KOPT-K1 (cell line): Measurements from ENCODE around the gene RNLS.

Experiments
- H3K27ac ChIP-seq: fragments of 200-600 bp; sonication (generic); 2 replicates; pipeline ENCODE4 v1.5.1; 2016; ENCODE audit warnings: antibody characterized with exemption, mild to moderate bottlenecking, low read depth, low read length; ENCODE audit not compliant: poor library complexity, severe bottlenecking
- H3K36me3 ChIP-seq: fragments of 200-600 bp; sonication (generic); 2 replicates; pipeline ENCODE4 v1.5.1; 2017; ENCODE audit warnings: antibody characterized with exemption, mild to moderate bottlenecking, low read length, moderate library complexity; ENCODE audit not compliant: insufficient read depth
- H3K9me3 ChIP-seq: fragments of 200-600 bp; sonication (generic); 2 replicates; pipeline ENCODE4 v1.5.1; 2017; ENCODE audit warnings: antibody characterized with exemption, low read length, mild to moderate bottlenecking; ENCODE audit not compliant: insufficient read depth, poor library complexity, severe bottlenecking

RNLS gene

DNA sequence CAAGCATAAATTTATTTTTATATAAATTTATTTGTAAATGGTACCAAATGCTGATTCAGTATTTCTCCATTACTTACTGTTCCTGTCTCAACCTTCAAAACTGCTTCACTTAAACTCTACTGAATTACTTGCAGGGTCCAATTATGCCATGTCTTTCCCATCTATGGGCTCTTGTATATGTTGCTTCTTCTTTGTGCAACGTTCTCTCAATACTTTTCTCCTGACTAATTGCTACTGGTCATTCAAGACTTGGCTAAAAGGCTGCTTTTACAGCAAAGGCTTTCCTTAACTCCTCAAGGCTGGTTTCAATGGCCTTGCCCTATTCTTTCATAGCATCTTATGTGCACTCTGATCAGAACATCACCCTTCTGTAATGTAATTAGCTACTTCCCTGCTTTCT is 67.9 kb downstream of the RNLS start:
- H3K27ac ChIP-seq = no peak overlapping the region
- H3K36me3 ChIP-seq = no peaks in the 10 kb centered on the region

DNA sequence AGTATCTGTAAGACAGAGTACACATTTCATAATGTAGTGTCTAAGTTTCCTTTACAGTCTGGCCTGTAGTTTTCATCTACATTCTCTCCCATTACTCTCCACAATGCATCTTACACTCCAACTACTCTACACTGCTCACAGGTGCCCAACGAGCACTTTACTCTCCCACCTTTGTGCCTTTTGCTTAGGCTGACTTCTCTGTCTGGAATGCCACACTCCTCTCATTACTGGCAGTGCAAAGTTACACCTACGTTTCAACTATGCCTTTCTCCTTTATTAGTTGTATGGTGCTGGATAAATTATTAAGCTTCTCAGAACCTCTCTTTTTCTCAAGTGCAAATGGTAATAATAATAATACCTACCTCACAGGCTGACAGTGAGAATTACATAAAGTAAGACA is 70.5 kb downstream of the RNLS start:
- no peak overlapping the region for H3K27ac ChIP-seq
- no peaks in the 10 kb centered on the region for H3K36me3 ChIP-seq
- peaks cover 11% of the 10 kb centered on the region for H3K9me3 ChIP-seq

More for the DNA sequence above, 67.9 kb downstream of the RNLS start:
- H3K9me3 ChIP-seq = peaks cover 11% of the 10 kb centered on the region

DNA sequence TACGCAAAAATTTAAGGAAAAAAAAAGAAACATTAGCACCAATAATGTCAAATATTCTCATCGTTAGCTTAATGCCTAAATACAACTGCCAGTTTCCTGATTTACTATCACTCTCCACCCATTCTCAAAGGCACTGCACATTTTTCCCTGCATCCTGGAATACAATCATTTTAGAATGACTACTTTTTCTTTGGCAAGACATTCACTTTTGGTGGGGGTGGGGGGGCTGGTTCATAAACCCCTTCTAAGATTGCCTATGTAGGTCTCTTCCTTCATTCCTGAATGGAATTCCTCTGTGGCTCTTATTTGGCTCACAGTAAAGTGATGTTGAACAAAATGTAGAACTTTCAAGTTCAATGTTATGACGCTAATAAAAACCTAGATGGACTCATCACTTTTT is 74.3 kb downstream of the RNLS start:
- H3K36me3 ChIP-seq = no peaks in the 10 kb centered on the region
- H3K9me3 ChIP-seq = no peaks in the 10 kb centered on the region
- H3K27ac ChIP-seq = no peak overlapping the region

DNA sequence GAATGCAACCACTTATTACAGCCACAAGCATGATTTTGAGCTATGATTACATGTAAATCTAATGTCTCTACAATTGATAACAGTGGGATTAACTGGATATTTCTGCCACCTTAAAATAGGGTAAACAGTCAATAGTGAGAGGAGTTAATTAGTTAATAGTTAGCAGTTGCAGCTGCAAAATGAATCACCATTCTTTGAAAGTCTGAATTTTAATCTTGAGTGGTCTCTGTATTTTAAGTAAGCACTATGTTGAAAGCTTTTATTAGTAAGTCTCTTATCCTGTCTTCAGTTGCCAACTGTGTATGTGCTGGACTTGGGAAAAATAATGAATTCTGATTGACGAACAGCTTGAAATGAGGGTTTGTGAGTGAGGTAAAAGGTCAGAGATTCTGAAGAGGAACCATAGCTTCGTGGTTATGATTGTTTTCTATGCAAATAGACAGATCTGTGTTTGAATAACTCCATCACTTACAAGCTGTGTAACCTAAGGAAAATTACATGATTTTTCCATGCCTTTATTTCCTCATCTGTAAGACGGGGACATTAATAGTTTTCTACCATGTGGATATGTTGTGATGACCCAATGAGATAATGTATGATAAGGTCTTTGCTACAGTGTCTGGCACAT is 75.2 kb downstream of the RNLS start:
- no peaks in the 10 kb centered on the region for H3K9me3 ChIP-seq
- no peak overlapping the region for H3K27ac ChIP-seq
- H3K36me3 ChIP-seq = no peaks in the 10 kb centered on the region

DNA sequence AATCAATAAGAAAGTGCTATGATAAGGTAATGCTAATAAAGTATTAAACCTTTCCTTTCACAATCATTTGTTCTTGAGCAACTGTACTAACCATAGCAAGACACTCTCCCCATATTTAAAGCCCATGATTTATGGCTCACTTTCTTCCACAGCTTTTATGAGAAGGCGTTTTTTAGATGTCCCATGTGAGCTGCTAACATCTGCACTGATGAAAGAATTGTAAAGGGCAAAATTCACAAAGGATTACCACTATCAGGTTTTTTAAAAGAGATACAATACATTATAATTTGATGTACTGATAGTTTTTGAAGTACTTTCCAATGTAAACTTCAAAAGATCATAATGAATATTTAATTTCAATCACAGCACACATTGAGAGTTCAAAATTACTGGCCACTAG is 75.7 kb downstream of the RNLS start:
- Histone ChIP-seq H3K9me3 (peaks cover 4% of the 10 kb centered on the region), H3K36me3 (no peaks in the 10 kb centered on the region), H3K27ac (no peak overlapping the region)

DNA sequence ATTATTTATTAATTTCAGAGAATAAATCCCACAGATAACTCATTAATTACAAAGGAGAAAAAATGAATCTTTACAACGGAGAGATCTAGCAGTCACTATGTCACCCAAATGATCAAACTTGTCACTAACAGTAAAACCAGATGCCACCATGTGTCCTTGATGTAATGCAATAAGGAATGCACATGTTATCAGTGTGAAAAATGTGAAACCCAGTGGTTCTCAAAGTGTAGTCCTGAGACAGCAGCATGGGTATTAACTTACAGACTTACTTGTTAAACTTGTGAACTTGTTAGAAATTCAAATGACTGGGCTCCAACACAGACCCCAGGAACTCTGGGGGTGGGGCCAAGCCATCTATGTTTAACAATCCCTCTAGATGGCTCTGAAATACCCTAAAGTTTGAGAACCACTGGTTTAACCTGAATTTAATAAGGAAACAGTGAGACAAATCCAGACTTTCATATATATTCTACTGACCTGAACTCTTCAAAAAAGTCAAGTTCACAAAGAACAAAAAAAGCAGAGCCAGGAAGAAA is 77.4 kb downstream of the RNLS start:
- H3K27ac ChIP-seq = no peak overlapping the region
- H3K36me3 ChIP-seq = no peaks in the 10 kb centered on the region
- H3K9me3 ChIP-seq = peaks cover 7% of the 10 kb centered on the region

DNA sequence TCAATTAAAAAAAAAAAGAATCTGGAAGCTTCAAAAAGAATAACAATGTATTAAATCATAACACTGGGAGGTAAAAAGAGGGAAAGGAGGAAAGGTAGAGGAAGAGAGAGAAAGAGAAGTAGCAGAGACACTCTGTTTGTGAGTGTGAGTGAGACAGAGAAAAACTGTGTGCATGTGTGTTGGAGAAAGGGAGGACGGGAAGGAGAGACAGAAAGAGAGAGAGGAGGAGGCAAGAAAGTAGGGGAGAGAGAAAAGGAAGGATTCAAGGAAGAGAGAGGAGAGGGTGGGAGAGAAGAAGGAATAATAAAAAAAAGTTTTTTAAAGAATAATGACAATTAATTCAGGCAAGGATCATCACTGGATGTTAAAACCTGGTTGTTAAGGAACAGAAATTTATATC is 77.9 kb downstream of the RNLS start:
- H3K9me3 ChIP-seq = peaks cover 7% of the 10 kb centered on the region
- no peaks in the 10 kb centered on the region for H3K36me3 ChIP-seq
- H3K27ac ChIP-seq = no peak overlapping the region

DNA sequence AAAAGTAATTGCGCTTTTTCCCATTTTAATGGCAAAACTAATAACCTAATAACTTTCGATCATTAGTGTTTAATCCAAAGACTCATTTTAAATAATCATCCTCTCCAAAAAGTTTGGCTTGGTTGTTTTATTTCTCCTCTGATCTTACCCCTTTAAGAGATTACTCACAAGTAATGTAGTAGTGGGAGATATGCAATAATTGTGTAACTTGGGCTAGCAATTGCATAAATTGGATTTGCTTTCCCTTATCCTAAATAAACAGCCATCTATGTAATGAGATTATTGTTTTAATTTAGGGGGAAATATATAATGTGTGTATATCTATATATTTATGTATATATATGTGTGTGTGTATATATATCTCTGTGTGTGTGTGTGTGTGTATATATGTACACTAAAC is 82.5 kb downstream of the RNLS start:
- Histone ChIP-seq H3K27ac (no peak overlapping the region), H3K36me3 (no peaks in the 10 kb centered on the region)

DNA sequence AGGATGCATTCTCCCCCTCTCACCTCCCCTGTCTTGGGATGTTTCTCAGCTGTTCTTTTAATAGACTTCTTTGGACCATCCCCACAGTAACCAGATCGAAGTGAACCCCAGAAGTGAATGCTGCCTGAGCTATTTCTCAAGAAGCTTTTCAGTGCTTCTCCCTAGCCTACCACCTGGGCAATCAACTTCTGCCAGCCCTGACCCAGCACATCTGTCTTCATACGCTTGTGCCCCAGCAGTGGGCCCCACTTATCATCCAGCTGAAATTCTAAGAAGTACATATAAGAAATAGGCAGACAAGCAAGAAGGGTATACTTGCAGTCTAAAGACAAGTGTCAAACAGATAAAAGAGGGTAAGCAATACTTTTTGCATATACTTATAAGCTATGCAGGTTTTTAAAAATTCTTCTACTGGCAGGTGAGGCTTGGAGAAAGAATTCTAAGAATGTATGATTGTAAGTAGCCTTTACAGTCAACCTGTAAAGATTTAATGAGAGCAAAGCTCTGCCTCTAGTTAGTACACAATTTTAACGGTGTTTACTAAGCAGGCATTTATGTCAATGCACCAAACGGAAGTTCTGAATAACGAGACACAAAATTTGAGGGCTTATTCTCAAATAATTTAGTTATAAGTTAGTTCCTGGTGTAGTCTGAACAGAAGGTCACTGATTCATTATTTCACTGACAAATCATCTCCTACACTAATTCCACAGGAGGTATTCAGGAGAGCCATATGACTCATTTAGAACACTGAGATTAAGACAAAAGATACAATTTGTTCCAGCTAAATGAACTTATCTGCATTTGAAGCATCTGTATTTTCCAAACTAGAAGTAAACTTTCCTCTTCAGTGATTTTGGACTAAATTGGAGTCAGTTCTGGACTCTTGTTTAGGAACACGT is 83.3 kb downstream of the RNLS start:
- Histone ChIP-seq H3K27ac (no peak overlapping the region), H3K36me3 (no peaks in the 10 kb centered on the region), H3K9me3 (peaks cover 7% of the 10 kb centered on the region)

More for the DNA sequence above, 82.5 kb downstream of the RNLS start:
- H3K9me3 ChIP-seq = peaks cover 7% of the 10 kb centered on the region

DNA sequence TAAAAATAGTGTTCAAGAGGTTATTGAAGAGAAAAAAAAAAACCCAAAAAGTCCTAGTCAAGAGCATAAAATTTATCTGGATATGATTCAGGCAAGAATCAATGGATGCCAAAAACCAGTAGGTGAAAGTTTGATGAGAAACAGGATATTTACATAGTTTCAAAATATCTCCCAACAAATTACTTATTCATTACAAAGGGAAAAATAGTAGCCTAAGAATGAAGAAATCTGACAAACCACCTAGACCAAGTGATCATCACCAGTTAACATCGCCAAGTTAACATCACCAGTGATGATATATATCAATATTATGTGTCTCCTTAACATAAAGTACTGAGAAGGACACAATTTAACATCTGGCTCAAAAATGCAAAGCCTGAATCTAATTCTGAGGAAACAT is 85.2 kb downstream of the RNLS start:
- no peak overlapping the region for H3K27ac ChIP-seq
- H3K36me3 ChIP-seq = no peaks in the 10 kb centered on the region
- H3K9me3 ChIP-seq = peaks cover 7% of the 10 kb centered on the region

DNA sequence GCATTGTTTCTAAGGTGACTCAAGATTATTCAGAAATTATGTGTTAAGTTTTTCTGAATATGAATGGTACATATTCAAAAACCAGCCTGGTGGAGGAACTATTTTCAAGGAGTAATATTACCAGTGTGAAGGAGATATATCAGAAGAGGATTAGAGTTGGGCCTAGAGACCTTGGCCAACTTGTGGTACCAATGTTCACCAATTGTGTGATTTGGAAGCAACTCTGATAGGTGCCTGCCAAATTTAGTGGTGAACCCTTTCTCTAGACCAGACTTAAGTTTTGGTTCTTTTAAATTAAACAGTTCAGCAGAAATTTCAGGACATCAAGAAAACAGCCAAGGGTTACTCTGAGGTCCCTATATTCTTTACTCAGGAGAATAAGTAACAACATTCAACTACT is 88.6 kb downstream of the RNLS start:
- no peaks in the 10 kb centered on the region for H3K9me3 ChIP-seq
- H3K36me3 ChIP-seq = no peaks in the 10 kb centered on the region
- H3K27ac ChIP-seq = no peak overlapping the region

DNA sequence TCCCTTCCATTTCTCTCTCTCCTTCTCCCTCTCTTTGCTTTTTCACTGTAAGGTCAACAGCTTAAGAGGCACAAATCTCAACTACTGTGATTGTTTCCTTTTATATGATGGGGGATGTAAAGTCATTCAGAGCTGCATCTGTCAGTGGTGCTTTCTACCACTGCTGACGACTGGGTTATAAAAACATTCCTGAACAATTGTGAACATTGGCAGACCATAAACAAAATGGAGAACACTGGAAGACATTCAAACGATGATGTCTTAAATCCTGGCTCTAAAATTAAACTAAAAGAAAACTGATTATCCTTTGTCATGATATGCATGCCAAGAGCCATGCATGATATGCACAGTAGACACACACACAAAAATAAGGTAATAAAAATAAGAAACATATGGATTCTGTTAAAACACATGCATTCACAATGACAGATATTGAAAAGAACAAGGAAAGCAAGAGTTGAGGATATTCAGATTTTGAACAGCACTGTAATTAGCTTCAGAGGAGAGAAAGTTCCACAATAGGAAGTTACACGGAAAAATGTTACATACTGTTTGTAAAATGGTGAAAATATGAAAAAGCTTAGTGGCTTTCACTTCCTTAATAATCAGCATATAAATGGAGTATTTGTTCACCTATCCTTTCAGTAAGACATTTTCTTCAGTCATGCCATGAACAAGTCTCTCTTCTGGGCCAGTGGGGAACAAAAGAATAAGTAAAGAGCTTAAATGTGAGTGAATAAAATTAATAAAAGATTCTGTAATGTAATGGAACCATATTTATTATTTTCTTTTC is 89.2 kb downstream of the RNLS start:
- no peaks in the 10 kb centered on the region for H3K36me3 ChIP-seq
- H3K27ac ChIP-seq = no peak overlapping the region
- no peaks in the 10 kb centered on the region for H3K9me3 ChIP-seq

DNA sequence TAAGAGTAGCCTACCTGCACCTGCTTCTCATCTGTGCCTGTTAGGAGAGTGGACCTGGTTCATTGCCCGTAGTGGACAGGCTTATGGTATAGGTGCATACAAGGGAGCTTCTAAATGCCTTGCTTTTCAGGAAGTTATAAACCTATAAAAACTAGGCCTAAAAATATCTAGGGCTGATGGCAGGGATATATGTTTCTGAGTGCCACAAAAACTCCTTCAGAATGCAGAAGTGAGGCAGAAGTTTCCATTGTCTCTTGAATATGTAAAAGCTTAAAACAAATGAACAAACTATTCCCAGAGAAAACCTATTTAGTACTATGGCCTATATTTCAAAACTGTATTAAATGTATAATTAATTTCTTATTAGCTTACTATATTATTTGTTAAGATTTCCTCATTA is 91.8 kb downstream of the RNLS start:
- Histone ChIP-seq H3K9me3 (no peaks in the 10 kb centered on the region), H3K27ac (no peak overlapping the region), H3K36me3 (no peaks in the 10 kb centered on the region)

DNA sequence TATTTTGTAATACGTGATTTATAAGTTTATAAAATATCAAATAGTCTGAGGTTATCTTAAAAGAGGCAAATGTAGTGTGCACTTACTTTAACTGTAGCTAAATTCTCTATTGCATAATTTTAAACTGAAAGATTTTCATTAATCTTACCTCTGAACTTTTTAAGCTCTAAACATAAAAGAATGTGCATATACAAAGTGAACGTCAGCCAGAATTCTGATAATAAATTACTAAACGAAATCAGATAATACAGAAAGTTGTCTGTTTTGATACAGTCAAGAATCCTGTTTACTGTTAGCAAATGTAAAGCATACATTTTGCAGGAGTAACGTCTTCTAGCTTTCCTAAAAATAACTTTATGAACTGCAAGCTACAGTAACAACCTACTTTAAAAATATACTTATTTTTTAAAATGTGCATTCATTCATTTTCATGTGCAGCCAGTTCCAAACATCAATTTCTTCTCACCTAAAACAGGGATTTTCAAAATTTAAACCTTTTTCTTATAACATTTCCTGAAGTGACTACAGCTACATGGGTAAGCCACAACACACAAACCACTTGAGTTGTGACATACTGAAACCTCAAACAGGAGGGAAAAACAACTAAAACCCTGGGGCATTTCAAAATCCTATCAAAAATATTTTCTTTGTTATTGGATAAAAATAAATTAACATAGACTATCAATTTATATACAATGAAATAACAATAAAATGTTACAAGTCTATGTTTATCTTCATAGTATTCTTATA is 92.7 kb downstream of the RNLS start:
- Histone ChIP-seq H3K9me3 (no peaks in the 10 kb centered on the region), H3K36me3 (no peaks in the 10 kb centered on the region), H3K27ac (no peak overlapping the region)
